ENCODE data around the gene SLC8B1.
"Not testable (repeated sequence)": the region's sequence is repeated elsewhere in the genome, so short reads cannot be mapped to it uniquely, and the experiment has no call there.

SLC8B1 gene

GRCh38 chr12:113354192-113354591 lies 19.3 kb upstream of the SLC8B1 start:
- H3K9me3 ChIP-seq (ENCODE audit: control insufficient read depth, low read length); H3K4me3 ChIP-seq (ENCODE audit: extremely low read depth, insufficient read depth, low read length, poor library complexity, severe bottlenecking); H3K4me1 ChIP-seq (ENCODE audit: control insufficient read depth, insufficient read depth, low read length, poor library complexity, severe bottlenecking); H3K36me3 ChIP-seq (ENCODE audit: control insufficient read depth, insufficient read depth, low read length); H3K27ac ChIP-seq (ENCODE audit: low read depth, low read length, severe bottlenecking): not testable (repeated sequence)
- WGBS, 2 experiments (ENCODE audit: insufficient coverage in 2 of 2), result 100% methylated on average over 1 of the region's 7 CpGs

GRCh38 chr12:113351089-113351488 lies 16.2 kb upstream of the SLC8B1 start:
- no peak overlapping the region for H3K4me3 ChIP-seq (ENCODE audit: extremely low read depth, insufficient read depth, low read length, poor library complexity, severe bottlenecking)
- H3K36me3 ChIP-seq (ENCODE audit: control insufficient read depth, insufficient read depth, low read length), result no peaks in the 10 kb centered on the region
- no peak overlapping the region for H3K27ac ChIP-seq (ENCODE audit: low read depth, low read length, severe bottlenecking)
- no peaks in the 10 kb centered on the region for H3K9me3 ChIP-seq (ENCODE audit: control insufficient read depth, low read length)
- no peaks in the 10 kb centered on the region for H3K4me1 ChIP-seq (ENCODE audit: control insufficient read depth, insufficient read depth, low read length, poor library complexity, severe bottlenecking)

- WGBS, 2 experiments (ENCODE audit: insufficient coverage in 2 of 2), result 86 to 88% methylated on average over 16 of the region's 19 CpGs
- no peak overlapping the region for H3K27ac ChIP-seq (ENCODE audit: low read depth, low read length, severe bottlenecking)
- no peak overlapping the region for H3K4me3 ChIP-seq (ENCODE audit: extremely low read depth, insufficient read depth, low read length, poor library complexity, severe bottlenecking)
- H3K36me3 ChIP-seq (ENCODE audit: control insufficient read depth, insufficient read depth, low read length), result no peaks in the 10 kb centered on the region
- H3K9me3 ChIP-seq (ENCODE audit: control insufficient read depth, low read length), result no peaks in the 10 kb centered on the region
- no peaks in the 10 kb centered on the region for H3K4me1 ChIP-seq (ENCODE audit: control insufficient read depth, insufficient read depth, low read length, poor library complexity, severe bottlenecking)
Measured at GRCh38 chr12:113348849-113349536, 14.1 kb upstream of the SLC8B1 start.

GRCh38 chr12:113347892-113348291 lies 13.0 kb upstream of the SLC8B1 start:
- no peak overlapping the region for H3K27ac ChIP-seq (ENCODE audit: low read depth, low read length, severe bottlenecking)

GRCh38 chr12:113347107-113347506 lies 12.2 kb upstream of the SLC8B1 start:
- WGBS, 2 experiments (ENCODE audit: insufficient coverage in 2 of 2), result 80 to 86% methylated on average over 1 to 3 of the region's 3 CpGs
- H3K36me3 ChIP-seq (ENCODE audit: control insufficient read depth, insufficient read depth, low read length), result no peaks in the 10 kb centered on the region

More at GRCh38 chr12:113347892-113348291, 13.0 kb upstream of the SLC8B1 start:
- H3K4me1 ChIP-seq (ENCODE audit: control insufficient read depth, insufficient read depth, low read length, poor library complexity, severe bottlenecking), result no peaks in the 10 kb centered on the region
- no peaks in the 10 kb centered on the region for H3K9me3 ChIP-seq (ENCODE audit: control insufficient read depth, low read length)
- H3K4me3 ChIP-seq (ENCODE audit: extremely low read depth, insufficient read depth, low read length, poor library complexity, severe bottlenecking), result no peak overlapping the region
- WGBS, 2 experiments (ENCODE audit: insufficient coverage in 2 of 2), result no CpG with 5 or more reads among the region's 2 CpGs
- H3K36me3 ChIP-seq (ENCODE audit: control insufficient read depth, insufficient read depth, low read length), result no peaks in the 10 kb centered on the region

GRCh38 chr12:113346353-113346752 lies 11.4 kb upstream of the SLC8B1 start:
- Histone ChIP-seq H3K36me3 (ENCODE audit: control insufficient read depth, insufficient read depth, low read length) (no peaks in the 10 kb centered on the region), H3K4me1 (ENCODE audit: control insufficient read depth, insufficient read depth, low read length, poor library complexity, severe bottlenecking) (no peaks in the 10 kb centered on the region), H3K4me3 (ENCODE audit: extremely low read depth, insufficient read depth, low read length, poor library complexity, severe bottlenecking) (no peak overlapping the region), H3K27ac (ENCODE audit: low read depth, low read length, severe bottlenecking) (no peak overlapping the region), H3K9me3 (ENCODE audit: control insufficient read depth, low read length) (no peaks in the 10 kb centered on the region)
- 97 to 100% methylated on average over 3 to 4 of the region's 5 CpGs for WGBS, 2 experiments (ENCODE audit: insufficient coverage in 2 of 2)

More at GRCh38 chr12:113347107-113347506, 12.2 kb upstream of the SLC8B1 start:
- no peaks in the 10 kb centered on the region for H3K4me1 ChIP-seq (ENCODE audit: control insufficient read depth, insufficient read depth, low read length, poor library complexity, severe bottlenecking)
- H3K4me3 ChIP-seq (ENCODE audit: extremely low read depth, insufficient read depth, low read length, poor library complexity, severe bottlenecking), result no peak overlapping the region
- H3K27ac ChIP-seq (ENCODE audit: low read depth, low read length, severe bottlenecking), result no peak overlapping the region
- H3K9me3 ChIP-seq (ENCODE audit: control insufficient read depth, low read length), result no peaks in the 10 kb centered on the region

- 96 to 98% methylated on average over 4 of the region's 6 CpGs for WGBS, 2 experiments (ENCODE audit: insufficient coverage in 2 of 2)
- Histone ChIP-seq H3K9me3 (ENCODE audit: control insufficient read depth, low read length) (no peaks in the 10 kb centered on the region), H3K27ac (ENCODE audit: low read depth, low read length, severe bottlenecking) (no peak overlapping the region), H3K4me1 (ENCODE audit: control insufficient read depth, insufficient read depth, low read length, poor library complexity, severe bottlenecking) (no peaks in the 10 kb centered on the region), H3K36me3 (ENCODE audit: control insufficient read depth, insufficient read depth, low read length) (no peaks in the 10 kb centered on the region), H3K4me3 (ENCODE audit: extremely low read depth, insufficient read depth, low read length, poor library complexity, severe bottlenecking) (no peak overlapping the region)
Measured at GRCh38 chr12:113345318-113345717, 10.4 kb upstream of the SLC8B1 start.

GRCh38 chr12:113341535-113341934 lies 6.6 kb upstream of the SLC8B1 start:
- no peaks in the 10 kb centered on the region for H3K9me3 ChIP-seq (ENCODE audit: control insufficient read depth, low read length)
- H3K36me3 ChIP-seq (ENCODE audit: control insufficient read depth, insufficient read depth, low read length), result no peaks in the 10 kb centered on the region
- H3K4me1 ChIP-seq (ENCODE audit: control insufficient read depth, insufficient read depth, low read length, poor library complexity, severe bottlenecking), result no peaks in the 10 kb centered on the region
- no peak overlapping the region for H3K4me3 ChIP-seq (ENCODE audit: extremely low read depth, insufficient read depth, low read length, poor library complexity, severe bottlenecking)
- 89% methylated on average over 5 of the region's 6 CpGs for WGBS, 2 experiments (ENCODE audit: insufficient coverage in 2 of 2)
- H3K27ac ChIP-seq (ENCODE audit: low read depth, low read length, severe bottlenecking), result no peak overlapping the region

GRCh38 chr12:113340061-113340460 lies 5.2 kb upstream of the SLC8B1 start:
- 89 to 92% methylated on average over 3 of the region's 3 CpGs for WGBS, 2 experiments (ENCODE audit: insufficient coverage in 2 of 2)
- Histone ChIP-seq H3K36me3 (ENCODE audit: control insufficient read depth, insufficient read depth, low read length) (no peaks in the 10 kb centered on the region), H3K9me3 (ENCODE audit: control insufficient read depth, low read length) (no peaks in the 10 kb centered on the region), H3K4me3 (ENCODE audit: extremely low read depth, insufficient read depth, low read length, poor library complexity, severe bottlenecking) (no peak overlapping the region), H3K27ac (ENCODE audit: low read depth, low read length, severe bottlenecking) (no peak overlapping the region), H3K4me1 (ENCODE audit: control insufficient read depth, insufficient read depth, low read length, poor library complexity, severe bottlenecking) (no peaks in the 10 kb centered on the region)

GRCh38 chr12:113339540-113339939 lies 4.6 kb upstream of the SLC8B1 start:
- Histone ChIP-seq H3K36me3 (ENCODE audit: control insufficient read depth, insufficient read depth, low read length) (no peaks in the 10 kb centered on the region), H3K27ac (ENCODE audit: low read depth, low read length, severe bottlenecking) (no peak overlapping the region), H3K4me3 (ENCODE audit: extremely low read depth, insufficient read depth, low read length, poor library complexity, severe bottlenecking) (no peak overlapping the region), H3K9me3 (ENCODE audit: control insufficient read depth, low read length) (no peaks in the 10 kb centered on the region), H3K4me1 (ENCODE audit: control insufficient read depth, insufficient read depth, low read length, poor library complexity, severe bottlenecking) (no peaks in the 10 kb centered on the region)
- 90% methylated on average over 4 of the region's 5 CpGs; no CpG with 5 or more reads in 1 of the 2 experiments for WGBS, 2 experiments (ENCODE audit: insufficient coverage in 2 of 2)

GRCh38 chr12:113333877-113334785 lies 778 bp downstream of the SLC8B1 start:
- H3K4me1 ChIP-seq (ENCODE audit: control insufficient read depth, insufficient read depth, low read length, poor library complexity, severe bottlenecking), result no peaks in the 10 kb centered on the region
- 41 to 48% methylated on average over 22 to 23 of the region's 27 CpGs for WGBS, 2 experiments (ENCODE audit: insufficient coverage in 2 of 2)
- H3K27ac ChIP-seq (ENCODE audit: low read depth, low read length, severe bottlenecking), result no peak overlapping the region
- peak overlapping the region; percentile 49 for H3K4me3 ChIP-seq (ENCODE audit: extremely low read depth, insufficient read depth, low read length, poor library complexity, severe bottlenecking)
- H3K9me3 ChIP-seq (ENCODE audit: control insufficient read depth, low read length), result no peaks in the 10 kb centered on the region
- H3K36me3 ChIP-seq (ENCODE audit: control insufficient read depth, insufficient read depth, low read length), result no peaks in the 10 kb centered on the region
